Skeletal muscle tissue (tissue), 4 donors: ENCODE results near the gene TNRC18. TPM values are rescaled to one million over a fixed set of nuclear protein-coding genes. Genes with fewer than 3 reads are reported as not detected.

ENCODE experiments used
- H3K27ac ChIP-seq: one replicate; pipeline ENCODE4 v1.7.0; 2013; ENCODE audit warnings: mild to moderate bottlenecking, low read depth, low read length, inconsistent platforms
- H3K27me3 ChIP-seq, 3 donors: one replicate each; pipeline ENCODE4 v1.7.0; 2013; ENCODE audit warnings: low read length in 3 of 3; ENCODE audit not compliant: control insufficient read depth in 3 of 3, insufficient read depth in 3 of 3
- H3K36me3 ChIP-seq, 3 donors: one replicate each; pipeline ENCODE4 v1.7.0; 2013; ENCODE audit warnings: low read length in 3 of 3; ENCODE audit not compliant: control insufficient read depth in 3 of 3, insufficient read depth in 3 of 3
- H3K4me1 ChIP-seq, 3 donors: one replicate each; pipeline ENCODE4 v1.7.0; 2013; ENCODE audit warnings: low read length in 3 of 3, mild to moderate bottlenecking in 3 of 3; ENCODE audit not compliant: control insufficient read depth in 3 of 3, insufficient read depth in 3 of 3
- H3K4me3 ChIP-seq, 3 donors: one replicate each; pipeline ENCODE4 v1.7.0; 2013; ENCODE audit warnings: low read length in 3 of 3
- H3K9ac ChIP-seq, 3 donors: one replicate each; pipeline ENCODE4 v1.7.0; 2013; ENCODE audit warnings: low read length in 3 of 3, mild to moderate bottlenecking in 3 of 3, moderate library complexity in 2 of 3, low read depth in 1 of 3
- H3K9me3 ChIP-seq, 3 donors: one replicate each; pipeline ENCODE4 v1.7.0; 2013; ENCODE audit warnings: low read length in 3 of 3; ENCODE audit not compliant: control insufficient read depth in 3 of 3
- total RNA-seq: library from RNA; depleted of rRNA; stranded (reverse); fragments of >200 nt; gene quantifications from one replicate; pipeline ENCODE4 v1.2.3, GENCODE V29; 2014
- donor health status: Osteomylitis.

The TNRC18 gene
- total RNA-seq, 1 donor from 2014 or later, result 25.6 TPM

- Histone ChIP-seq H3K9me3 (no peaks in the 10 kb centered on the region), H3K4me3 (peak overlapping the region; percentile 77 to 94 (median 84)), H3K4me1 (peaks cover 15 to 16% (median 16%) of the 10 kb centered on the region in 3 donors), H3K27me3 (no peaks in the 10 kb centered on the region), H3K36me3 (peaks cover 0 to 3% (median 3%) of the 10 kb centered on the region in 3 donors), H3K27ac (peak overlapping the region; percentile 95), H3K9ac (peak overlapping the region; percentile 85 to 96 (median 95))
Observed at GRCh38 chr7:5420881-5421713, 2.5 kb downstream of the TNRC18 start.

- H3K27ac ChIP-seq, result peak overlapping the region; percentile 69
- H3K4me3 ChIP-seq, result peak overlapping the region; percentile 74 to 84 (median 77)
- peaks cover 15 to 16% (median 16%) of the 10 kb centered on the region in 3 donors for H3K4me1 ChIP-seq
- peak overlapping the region; percentile 72 to 85 (median 78) for H3K9ac ChIP-seq
- H3K36me3 ChIP-seq, result peaks cover 0 to 3% (median 3%) of the 10 kb centered on the region in 3 donors
- H3K9me3 ChIP-seq, result no peaks in the 10 kb centered on the region
- no peaks in the 10 kb centered on the region for H3K27me3 ChIP-seq
Observed at GRCh38 chr7:5420067-5420880, 3.4 kb downstream of the TNRC18 start.

GRCh38 chr7:5419539-5420066, 4.0 kb downstream of the TNRC18 start:
- Histone ChIP-seq H3K9me3 (no peaks in the 10 kb centered on the region), H3K9ac (peak overlapping the region; percentile 72 to 85 (median 78)), H3K4me3 (peak overlapping the region; percentile 74 to 84 (median 77)), H3K4me1 (peaks cover 15 to 16% (median 16%) of the 10 kb centered on the region in 3 donors), H3K27me3 (no peaks in the 10 kb centered on the region), H3K36me3 (peaks cover 0 to 3% (median 3%) of the 10 kb centered on the region in 3 donors), H3K27ac (peak overlapping the region; percentile 69)

GRCh38 chr7:5418285-5418582, 5.4 kb downstream of the TNRC18 start:
- Histone ChIP-seq H3K4me1 (peaks cover 15 to 16% (median 16%) of the 10 kb centered on the region in 3 donors), H3K9me3 (no peaks in the 10 kb centered on the region), H3K27ac (peak overlapping the region; percentile 56), H3K4me3 (peak overlapping the region in 2 of 3 donors; percentile 71 to 84), H3K9ac (peak overlapping the region in 1 of 3 donors; percentile 85), H3K36me3 (peaks cover 0 to 3% (median 3%) of the 10 kb centered on the region in 3 donors), H3K27me3 (no peaks in the 10 kb centered on the region)

GRCh38 chr7:5417106-5418071, 6.2 kb downstream of the TNRC18 start:
- no peak overlapping the region for H3K9ac ChIP-seq
- no peak overlapping the region for H3K27ac ChIP-seq
- no peaks in the 10 kb centered on the region for H3K9me3 ChIP-seq
- no peak overlapping the region for H3K4me3 ChIP-seq
- H3K27me3 ChIP-seq, result no peaks in the 10 kb centered on the region
- peaks cover 0 to 3% (median 3%) of the 10 kb centered on the region in 3 donors for H3K36me3 ChIP-seq
- H3K4me1 ChIP-seq, result peaks cover 15 to 16% (median 16%) of the 10 kb centered on the region in 3 donors

- Histone ChIP-seq H3K9ac (no peak overlapping the region), H3K36me3 (peaks cover 0 to 3% (median 3%) of the 10 kb centered on the region in 3 donors), H3K9me3 (no peaks in the 10 kb centered on the region), H3K27me3 (no peaks in the 10 kb centered on the region), H3K4me3 (no peak overlapping the region), H3K4me1 (peaks cover 15 to 16% (median 16%) of the 10 kb centered on the region in 3 donors), H3K27ac (no peak overlapping the region)
Observed at GRCh38 chr7:5414916-5415315, 8.7 kb downstream of the TNRC18 start.

- Histone ChIP-seq H3K9me3 (no peaks in the 10 kb centered on the region), H3K27ac (no peak overlapping the region), H3K9ac (no peak overlapping the region), H3K4me1 (peaks cover 5 to 6% (median 6%) of the 10 kb centered on the region in 3 donors), H3K4me3 (no peak overlapping the region), H3K36me3 (peaks cover 2 to 3% (median 3%) of the 10 kb centered on the region in 3 donors), H3K27me3 (no peaks in the 10 kb centered on the region)
Observed at GRCh38 chr7:5413449-5413786, 10.2 kb downstream of the TNRC18 start.

- H3K9ac ChIP-seq, result no peak overlapping the region
- no peaks in the 10 kb centered on the region for H3K9me3 ChIP-seq
- no peaks in the 10 kb centered on the region for H3K27me3 ChIP-seq
- H3K27ac ChIP-seq, result no peak overlapping the region
- peaks cover 0 to 5% (median 2%) of the 10 kb centered on the region in 3 donors for H3K36me3 ChIP-seq
- no peak overlapping the region for H3K4me3 ChIP-seq
- peaks cover 0 to 3% (median 3%) of the 10 kb centered on the region in 3 donors for H3K4me1 ChIP-seq
Observed at GRCh38 chr7:5408777-5409176, 14.9 kb downstream of the TNRC18 start.
